ENCODE measurements around the gene ACSL5.

DNA sequence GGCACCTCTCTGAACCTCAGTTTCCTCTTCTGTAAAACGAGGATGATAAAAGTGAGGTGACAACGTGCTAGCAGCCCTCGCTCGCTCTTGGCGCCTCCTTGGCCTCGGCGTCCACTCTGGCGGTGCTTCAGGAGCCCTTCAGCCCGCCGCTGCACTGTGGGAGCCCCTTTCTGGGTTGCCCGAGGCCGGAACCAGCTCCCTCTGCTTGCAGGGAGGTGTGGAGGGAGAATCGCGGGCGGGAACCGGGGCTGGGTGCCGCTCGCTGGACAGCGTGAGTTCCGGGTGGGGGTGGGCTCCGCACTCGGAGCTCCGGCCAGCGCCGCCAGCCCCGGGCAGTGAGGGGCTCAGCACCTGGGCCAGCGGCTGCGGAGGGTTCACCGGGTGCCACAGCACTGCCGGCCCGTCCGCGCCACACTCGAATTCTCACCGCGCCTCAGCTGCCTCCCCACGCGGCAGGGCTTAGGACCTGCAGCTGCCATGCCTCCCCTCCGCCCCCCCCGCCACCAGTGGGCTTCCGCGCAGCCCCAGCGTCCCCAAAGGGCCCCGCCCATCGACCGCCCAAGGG is 24.3 kb upstream of the ACSL5 start:
- TF ChIP-seq, protein P1, sequence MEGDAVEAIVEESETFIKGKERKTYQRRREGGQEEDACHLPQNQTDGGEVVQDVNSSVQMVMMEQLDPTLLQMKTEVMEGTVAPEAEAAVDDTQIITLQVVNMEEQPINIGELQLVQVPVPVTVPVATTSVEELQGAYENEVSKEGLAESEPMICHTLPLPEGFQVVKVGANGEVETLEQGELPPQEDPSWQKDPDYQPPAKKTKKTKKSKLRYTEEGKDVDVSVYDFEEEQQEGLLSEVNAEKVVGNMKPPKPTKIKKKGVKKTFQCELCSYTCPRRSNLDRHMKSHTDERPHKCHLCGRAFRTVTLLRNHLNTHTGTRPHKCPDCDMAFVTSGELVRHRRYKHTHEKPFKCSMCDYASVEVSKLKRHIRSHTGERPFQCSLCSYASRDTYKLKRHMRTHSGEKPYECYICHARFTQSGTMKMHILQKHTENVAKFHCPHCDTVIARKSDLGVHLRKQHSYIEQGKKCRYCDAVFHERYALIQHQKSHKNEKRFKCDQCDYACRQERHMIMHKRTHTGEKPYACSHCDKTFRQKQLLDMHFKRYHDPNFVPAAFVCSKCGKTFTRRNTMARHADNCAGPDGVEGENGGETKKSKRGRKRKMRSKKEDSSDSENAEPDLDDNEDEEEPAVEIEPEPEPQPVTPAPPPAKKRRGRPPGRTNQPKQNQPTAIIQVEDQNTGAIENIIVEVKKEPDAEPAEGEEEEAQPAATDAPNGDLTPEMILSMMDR (conservative IDR thresholded peaks at IDR 0.05; ENCODE audit: low read length) = no peak
- TF ChIP-seq EZH2phosphoT487 (IDR thresholded peaks at IDR 0.05; ENCODE audit: borderline replicate concordance, low read depth, low read length) = no peak

All from OCI-LY7 (cell line).